GM19468 (cell line): ENCODE measurements around the gene MISP.

Experiments
- ATAC-seq: cut with Tn5 transposase; IDR thresholded peaks from one replicate; pipeline ENCODE4 v1.9.1; 2021; ENCODE audit warnings: mild to moderate bottlenecking, moderate library complexity, moderate number of reproducible peaks; ENCODE audit not compliant: unreplicated experiment; ENCODE audit errors: extremely low read depth

Gene MISP

GRCh38 chr19:768424-768823 is 17.5 kb downstream of the MISP start:
- no peak for ATAC-seq

GRCh38 chr19:769616-770015 is 18.7 kb downstream of the MISP start:
- ATAC-seq = no peak

- no peak for ATAC-seq
Observed at GRCh38 chr19:771332-771785, 20.4 kb downstream of the MISP start.

GRCh38 chr19:772063-772462 is 21.2 kb downstream of the MISP start:
- ATAC-seq = no peak

- no peak for ATAC-seq
Observed at GRCh38 chr19:772730-773436, 22.0 kb downstream of the MISP start.

- ATAC-seq = no peak
Observed at GRCh38 chr19:776549-776948, 25.6 kb downstream of the MISP start.

GRCh38 chr19:778910-779653 is 28.2 kb downstream of the MISP start:
- ATAC-seq = no peak

GRCh38 chr19:780935-781334 is 30.0 kb downstream of the MISP start:
- no peak for ATAC-seq

GRCh38 chr19:781800-782184 is 30.9 kb downstream of the MISP start:
- no peak for ATAC-seq

- ATAC-seq = no peak
Observed at GRCh38 chr19:782185-782877, 31.4 kb downstream of the MISP start.

- ATAC-seq = no peak
Observed at GRCh38 chr19:782878-783668, 32.2 kb downstream of the MISP start.

GRCh38 chr19:784541-784940 is 33.6 kb downstream of the MISP start:
- no peak for ATAC-seq

GRCh38 chr19:787536-787935 is 36.6 kb downstream of the MISP start:
- no peak for ATAC-seq

- ATAC-seq = no peak
Observed at GRCh38 chr19:788686-788982, 37.7 kb downstream of the MISP start.

- no peak for ATAC-seq
Observed at GRCh38 chr19:788983-789700, 38.2 kb downstream of the MISP start.

- ATAC-seq = no peak
Observed at GRCh38 chr19:789701-790060, 38.8 kb downstream of the MISP start.

GRCh38 chr19:791007-791566 is 40.2 kb downstream of the MISP start:
- no peak for ATAC-seq

- no peak for ATAC-seq
Observed at GRCh38 chr19:791567-792305, 40.8 kb downstream of the MISP start.

- ATAC-seq = no peak
Observed at GRCh38 chr19:792306-792885, 41.5 kb downstream of the MISP start.
